Mesothelial cell of epicardium (in vitro differentiated cells): ENCODE results near the gene SMDT1. TPM values are rescaled to one million over a fixed set of nuclear protein-coding genes. Genes with fewer than 3 reads are reported as not detected.

Experiments
- DNase-seq, 2 experiments: peaks; one replicate each; pipeline ENCODE4 v3.0.0; 2021; ENCODE audit warnings: low spot score in 2 of 2; ENCODE audit not compliant: unreplicated experiment in 2 of 2
- H3K27ac Mint-ChIP-seq: 2 replicates; pipeline ENCODE4 v1.8.0; 2021; ENCODE audit warnings: mixed read lengths
- H3K27me3 Mint-ChIP-seq: 2 replicates; pipeline ENCODE4 v1.8.0; 2021; ENCODE audit warnings: low read depth, mixed read lengths
- H3K36me3 Mint-ChIP-seq: 2 replicates; pipeline ENCODE4 v1.8.0; 2021; ENCODE audit warnings: mixed read lengths
- H3K4me1 Mint-ChIP-seq: 2 replicates; pipeline ENCODE4 v1.8.0; 2021; ENCODE audit warnings: mixed read lengths
- H3K4me3 Mint-ChIP-seq: 2 replicates; pipeline ENCODE4 v1.8.0; 2021; ENCODE audit warnings: mild to moderate bottlenecking, moderate library complexity, mixed read lengths
- H3K9me3 Mint-ChIP-seq: 2 replicates; pipeline ENCODE4 v1.8.0; 2021; ENCODE audit warnings: mixed read lengths
- total RNA-seq: library from RNA; stranded (reverse); gene quantifications from 3 replicates; pipeline ENCODE4 v1.2.1, GENCODE V29; 2021
- TF ChIP-seq, protein P1 (sequence below): fragments of 200-600 bp; sonication (generic); IDR thresholded peaks from one replicate; pipeline ENCODE4 v1.5.0; 2021; ENCODE audit warnings: antibody characterized with exemption; ENCODE audit not compliant: unreplicated experiment

The SMDT1 gene
- total RNA-seq, 1 donor from 2014 or later, result 71.0 TPM

DNA sequence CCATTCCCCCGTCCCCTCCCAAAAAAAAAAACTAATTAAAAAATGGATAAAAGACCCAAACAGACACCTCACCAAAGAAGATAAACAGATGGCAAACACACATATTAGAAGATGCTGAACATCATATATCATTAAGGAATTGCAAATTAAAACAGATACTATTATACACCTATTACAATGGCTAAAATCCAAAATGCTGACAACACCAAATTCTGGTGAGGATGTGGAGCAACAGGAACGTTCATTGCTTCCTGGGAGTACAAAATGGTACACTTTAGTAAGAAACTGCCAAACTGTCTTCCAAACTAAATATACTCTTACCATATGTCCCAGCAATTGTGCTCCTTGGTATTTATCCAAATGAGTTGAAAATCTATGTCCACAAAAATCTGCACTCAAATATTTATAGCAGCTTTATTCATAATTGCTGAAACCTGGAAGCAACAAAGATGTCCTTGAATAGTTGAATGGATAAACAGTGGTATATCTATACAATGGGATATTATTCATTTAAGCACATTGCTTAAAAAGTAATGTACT lies 28.8 kb upstream of the SMDT1 start:
- no peaks in the 10 kb centered on the region for H3K27me3 Mint-ChIP-seq
- TF ChIP-seq, protein P1, sequence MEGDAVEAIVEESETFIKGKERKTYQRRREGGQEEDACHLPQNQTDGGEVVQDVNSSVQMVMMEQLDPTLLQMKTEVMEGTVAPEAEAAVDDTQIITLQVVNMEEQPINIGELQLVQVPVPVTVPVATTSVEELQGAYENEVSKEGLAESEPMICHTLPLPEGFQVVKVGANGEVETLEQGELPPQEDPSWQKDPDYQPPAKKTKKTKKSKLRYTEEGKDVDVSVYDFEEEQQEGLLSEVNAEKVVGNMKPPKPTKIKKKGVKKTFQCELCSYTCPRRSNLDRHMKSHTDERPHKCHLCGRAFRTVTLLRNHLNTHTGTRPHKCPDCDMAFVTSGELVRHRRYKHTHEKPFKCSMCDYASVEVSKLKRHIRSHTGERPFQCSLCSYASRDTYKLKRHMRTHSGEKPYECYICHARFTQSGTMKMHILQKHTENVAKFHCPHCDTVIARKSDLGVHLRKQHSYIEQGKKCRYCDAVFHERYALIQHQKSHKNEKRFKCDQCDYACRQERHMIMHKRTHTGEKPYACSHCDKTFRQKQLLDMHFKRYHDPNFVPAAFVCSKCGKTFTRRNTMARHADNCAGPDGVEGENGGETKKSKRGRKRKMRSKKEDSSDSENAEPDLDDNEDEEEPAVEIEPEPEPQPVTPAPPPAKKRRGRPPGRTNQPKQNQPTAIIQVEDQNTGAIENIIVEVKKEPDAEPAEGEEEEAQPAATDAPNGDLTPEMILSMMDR, result no peak
- no peak for DNase-seq
- no peaks in the 10 kb centered on the region for H3K4me1 Mint-ChIP-seq
- peaks cover 4% of the 10 kb centered on the region for H3K9me3 Mint-ChIP-seq
- H3K36me3 Mint-ChIP-seq, result no peaks in the 10 kb centered on the region
- no peak overlapping the region for H3K27ac Mint-ChIP-seq
- no peak overlapping the region for H3K4me3 Mint-ChIP-seq

DNA sequence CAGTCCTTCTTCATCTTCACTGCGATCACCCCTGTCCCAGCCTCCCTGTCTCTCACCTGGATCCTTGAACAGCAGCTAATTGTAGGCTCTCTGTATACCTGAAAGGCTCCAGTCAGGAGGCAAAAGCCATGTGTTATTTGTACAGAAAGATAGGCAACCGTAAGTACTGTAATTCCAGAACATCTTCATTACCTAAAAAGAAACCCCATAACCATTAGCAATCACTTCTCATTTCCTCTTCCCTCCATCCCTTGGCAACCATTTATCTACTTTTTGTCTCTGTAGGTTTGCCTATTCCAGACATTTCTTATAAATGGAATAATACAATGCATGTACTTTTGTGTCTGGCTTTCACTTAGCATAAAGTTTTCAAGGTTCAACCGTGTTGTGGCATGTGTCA lies 26.7 kb upstream of the SMDT1 start:
- Mint-ChIP-seq H3K27me3 (no peaks in the 10 kb centered on the region), H3K36me3 (peaks cover 9% of the 10 kb centered on the region), H3K4me1 (no peaks in the 10 kb centered on the region), H3K27ac (no peak overlapping the region), H3K9me3 (peaks cover 22% of the 10 kb centered on the region), H3K4me3 (no peak overlapping the region)
- DNase-seq, result no peak
- TF ChIP-seq, protein P1, result no peak

DNA sequence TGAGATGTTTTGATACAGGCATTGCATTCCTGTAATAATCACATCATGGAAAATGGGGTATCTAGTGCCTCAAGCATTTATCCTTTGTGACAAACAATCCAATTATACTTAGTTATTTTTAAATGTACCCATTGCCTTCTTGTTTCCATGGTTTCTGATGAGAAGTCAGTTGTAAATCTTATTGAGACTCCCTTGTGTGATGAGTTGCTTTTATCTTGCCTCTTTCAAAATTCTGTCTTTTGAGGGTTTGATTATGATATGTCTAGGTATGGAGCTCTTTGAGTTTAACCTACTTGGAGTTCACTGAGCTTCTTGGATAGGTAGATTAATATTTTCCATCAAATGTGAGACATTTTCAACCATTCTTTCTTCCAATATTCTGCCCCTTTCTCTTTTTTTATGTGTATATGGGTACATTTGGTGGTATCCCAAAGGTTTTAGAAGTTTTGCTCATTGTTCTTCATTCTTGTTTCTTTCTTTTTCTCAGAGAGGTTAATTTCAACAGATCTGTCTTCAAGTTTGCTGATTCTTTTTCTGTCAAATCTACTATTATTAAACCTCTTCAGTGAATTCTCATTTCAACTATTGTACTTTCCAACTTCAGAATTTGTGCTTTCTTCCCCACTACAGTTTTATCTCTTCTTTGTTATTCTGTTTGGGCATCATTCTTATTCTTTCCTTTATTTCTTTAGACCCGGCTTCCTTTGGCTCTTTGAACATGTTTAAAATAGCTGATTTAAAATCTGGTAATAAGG lies 22.6 kb upstream of the SMDT1 start:
- no peak for DNase-seq
- TF ChIP-seq, protein P1, result no peak
- H3K9me3 Mint-ChIP-seq, result peaks cover 29% of the 10 kb centered on the region
- H3K36me3 Mint-ChIP-seq, result peaks cover 31% of the 10 kb centered on the region
- no peaks in the 10 kb centered on the region for H3K4me1 Mint-ChIP-seq
- no peak overlapping the region for H3K27ac Mint-ChIP-seq
- H3K27me3 Mint-ChIP-seq, result no peaks in the 10 kb centered on the region
- H3K4me3 Mint-ChIP-seq, result no peak overlapping the region

DNA sequence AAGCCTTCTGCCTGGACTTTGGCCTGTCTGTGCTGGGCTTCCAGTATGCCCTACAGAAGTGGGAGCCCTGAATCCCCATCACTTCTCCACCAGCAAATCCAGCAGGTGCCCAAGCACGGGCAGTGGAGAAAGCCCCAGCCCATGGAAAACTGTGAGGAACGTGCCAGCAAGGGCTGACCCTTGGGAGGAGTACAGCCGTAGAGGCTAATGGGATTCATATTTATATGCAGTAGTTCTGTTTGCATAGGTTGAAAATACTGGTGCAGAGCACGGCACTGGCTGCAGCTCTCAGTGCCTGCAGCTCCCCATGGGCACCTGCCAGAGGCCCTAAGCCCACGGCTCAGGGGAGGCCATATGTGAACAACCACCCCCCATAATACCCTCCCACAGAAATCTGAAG lies 19.0 kb upstream of the SMDT1 start:
- peaks cover 28% of the 10 kb centered on the region for H3K9me3 Mint-ChIP-seq
- TF ChIP-seq, protein P1, result no peak
- no peak overlapping the region for H3K27ac Mint-ChIP-seq
- peaks cover 35% of the 10 kb centered on the region for H3K36me3 Mint-ChIP-seq
- H3K4me3 Mint-ChIP-seq, result no peak overlapping the region
- H3K4me1 Mint-ChIP-seq, result no peaks in the 10 kb centered on the region
- DNase-seq, result no peak
- H3K27me3 Mint-ChIP-seq, result no peaks in the 10 kb centered on the region

DNA sequence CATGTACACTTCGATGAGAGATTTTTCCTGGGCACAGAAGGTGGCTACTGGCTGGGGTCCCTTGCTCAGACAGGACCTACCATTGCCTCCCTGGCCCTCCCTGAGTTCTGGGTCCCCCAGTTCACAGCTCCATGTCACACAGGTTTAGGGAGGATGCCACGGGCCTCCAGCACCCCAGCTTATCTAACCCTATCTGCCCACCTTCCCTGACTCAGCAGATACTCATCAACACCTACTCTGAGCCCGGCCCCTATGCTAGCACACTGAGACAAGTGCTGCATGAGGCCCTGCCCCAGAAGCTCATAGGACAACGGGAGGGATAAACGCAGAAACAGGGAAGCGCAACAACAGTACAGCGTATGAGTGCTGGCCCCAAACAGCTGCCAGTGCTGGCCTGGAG lies 18.5 kb upstream of the SMDT1 start:
- H3K27me3 Mint-ChIP-seq, result no peaks in the 10 kb centered on the region
- peaks cover 35% of the 10 kb centered on the region for H3K36me3 Mint-ChIP-seq
- TF ChIP-seq, protein P1, result no peak
- H3K4me3 Mint-ChIP-seq, result no peak overlapping the region
- H3K4me1 Mint-ChIP-seq, result no peaks in the 10 kb centered on the region
- H3K9me3 Mint-ChIP-seq, result peaks cover 22% of the 10 kb centered on the region
- DNase-seq, result peak in 1 of 2 experiments; percentile 26
- no peak overlapping the region for H3K27ac Mint-ChIP-seq
